IMR-90 (cell line): ENCODE measurements around the gene IRF2BP2. TPM values are rescaled to one million over a fixed set of nuclear protein-coding genes. Genes with fewer than 3 reads are reported as not detected.
A peak's percentile ranks its signal among the peaks of the same experiment; 100 is the strongest.

Source experiments
- ATAC-seq: fragments of 200-7000 bp; cut with Tn5 transposase; 2 replicates; pipeline ENCODE4 v1.9.1; 2020; ENCODE audit warnings: low read depth, mild to moderate bottlenecking, moderate library complexity
- BruUV-seq: library from RNA; stranded (reverse); fragments of 400-500 nt; replicated peaks from 2 replicates; lab custom pipeline; 2021; lab: Mats Ljungman, UMichigan
- CTCF ChIA-PET: fragments of 300-600 bp; formaldehyde crosslinking; extraction: SDS; loops from one replicate; lab custom pipeline; 2021; ENCODE audit warnings: antibody characterized with exemption; lab: Yijun Ruan, JAX
- POLR2A ChIA-PET: fragments of 300-600 bp; sonication (Branson Sonifier 250); formaldehyde crosslinking; loops from one replicate; lab custom pipeline; 2022; ENCODE audit warnings: antibody characterized with exemption; ENCODE audit not compliant: unreplicated experiment; lab: Charles Lee
- DNase-seq: peaks from one replicate; pipeline ENCODE4 v3.0.0; 2013
- H2AFZ ChIP-seq: replicated peaks from 2 replicates; pipeline ENCODE3; 2013; ENCODE audit warnings: low read length, mild to moderate bottlenecking; ENCODE audit not compliant: poor library complexity
- H2AK5ac ChIP-seq: 2 replicates; pipeline ENCODE4 v1.6.1; 2013; ENCODE audit warnings: low read depth, low read length, inconsistent platforms
- H2AK9ac ChIP-seq: replicated peaks from 2 replicates; pipeline ENCODE3; 2013; ENCODE audit warnings: mild to moderate bottlenecking, low read depth, low read length, moderate library complexity; ENCODE audit not compliant: poor library complexity
- H2BK120ac ChIP-seq: 2 replicates; pipeline ENCODE4 v1.6.1; 2013; ENCODE audit warnings: low read depth, low read length, inconsistent platforms
- H2BK15ac ChIP-seq: 3 replicates; pipeline ENCODE4 v1.6.1; 2013; ENCODE audit warnings: low read depth, low read length, inconsistent platforms
- H2BK20ac ChIP-seq: 2 replicates; pipeline ENCODE4 v1.6.1; 2013; ENCODE audit warnings: low read depth, mild to moderate bottlenecking, inconsistent platforms, low read length, moderate library complexity
- H2BK5ac ChIP-seq: 2 replicates; pipeline ENCODE4 v1.6.1; 2013; ENCODE audit warnings: mild to moderate bottlenecking, low read depth, low read length, inconsistent platforms; ENCODE audit not compliant: poor library complexity, severe bottlenecking
- H3K14ac ChIP-seq: replicated peaks from 2 replicates; pipeline ENCODE4 v1.6.1; 2013; ENCODE audit warnings: low read depth, low read length, inconsistent platforms
- H3K18ac ChIP-seq: 2 replicates; pipeline ENCODE4 v1.6.1; 2013; ENCODE audit warnings: low read depth, low read length, control low read depth
- H3K23ac ChIP-seq: 2 replicates; pipeline ENCODE4 v1.6.1; 2013; ENCODE audit warnings: low read depth, low read length, inconsistent platforms
- H3K27ac ChIP-seq: 2 replicates; pipeline ENCODE4 v1.5.1; 2013; ENCODE audit warnings: mild to moderate bottlenecking, control low read depth, low read length; ENCODE audit not compliant: insufficient read depth
- H3K27me3 ChIP-seq: 2 replicates; pipeline ENCODE4 v1.6.1; 2013; ENCODE audit warnings: low read length; ENCODE audit not compliant: control insufficient read depth, insufficient read depth
- H3K36me3 ChIP-seq: 2 replicates; pipeline ENCODE4 v1.6.1; 2013; ENCODE audit warnings: low read length, mixed read lengths; ENCODE audit not compliant: control insufficient read depth, insufficient read depth
- H3K4ac ChIP-seq: 2 replicates; pipeline ENCODE4 v1.6.1; 2013; ENCODE audit warnings: low read depth, low read length, inconsistent platforms
- H3K4me1 ChIP-seq: 2 replicates; pipeline ENCODE4 v1.6.1; 2013; ENCODE audit warnings: low read length, mixed read lengths; ENCODE audit not compliant: control insufficient read depth, insufficient read depth
- H3K4me2 ChIP-seq: 2 replicates; pipeline ENCODE4 v1.6.1; 2013; ENCODE audit warnings: low read depth, mild to moderate bottlenecking, control low read depth, low read length, moderate library complexity
- H3K4me3 ChIP-seq: 2 replicates; pipeline ENCODE4 v1.5.1; 2013; ENCODE audit warnings: low read depth, mild to moderate bottlenecking, control low read depth, low read length, moderate library complexity; ENCODE audit not compliant: insufficient read depth
- H3K56ac ChIP-seq: 2 replicates; pipeline ENCODE4 v1.6.1; 2013; ENCODE audit warnings: low read length, inconsistent platforms; ENCODE audit not compliant: insufficient read depth; ENCODE audit errors: extremely low read depth
- H3K79me1 ChIP-seq, 2 experiments: 2 replicates each; pipeline ENCODE4 v1.6.1; 2013; ENCODE audit warnings: low read length in 2 of 2, inconsistent platforms in 1 of 2, low read depth in 1 of 2
- H3K9ac ChIP-seq: 2 replicates; pipeline ENCODE4 v1.6.1; 2013; ENCODE audit warnings: low read depth, low read length, control low read depth
- H3K9me1 ChIP-seq: 2 replicates; pipeline ENCODE4 v1.6.1; 2013; ENCODE audit warnings: low read length, inconsistent platforms; ENCODE audit not compliant: insufficient read depth
- H3K9me3 ChIP-seq: 2 replicates; pipeline ENCODE4 v1.6.1; 2013; ENCODE audit warnings: low read length; ENCODE audit not compliant: control insufficient read depth, insufficient read depth
- H4K20me1 ChIP-seq: 2 replicates; pipeline ENCODE4 v1.6.1; 2013; ENCODE audit warnings: low read length, inconsistent platforms; ENCODE audit not compliant: insufficient read depth
- H4K5ac ChIP-seq: 2 replicates; pipeline ENCODE4 v1.6.1; 2013; ENCODE audit warnings: mild to moderate bottlenecking, low read depth, low read length, control low read depth
- H4K8ac ChIP-seq, 2 experiments: 2 replicates each; pipeline ENCODE4 v1.6.1; 2013; ENCODE audit warnings: low read depth in 2 of 2, low read length in 2 of 2, control low read depth in 1 of 2, inconsistent platforms in 1 of 2
- H4K91ac ChIP-seq: 2 replicates; pipeline ENCODE4 v1.6.1; 2013; ENCODE audit warnings: low read depth, low read length, inconsistent platforms; ENCODE audit not compliant: insufficient read depth
- CEBPB ChIP-seq: IDR thresholded peaks from 2 replicates; pipeline ENCODE4 v1.6.1; 2012; ENCODE audit warnings: low read depth, low read length, improper control_type of control experiment
- CHD1 ChIP-seq: IDR thresholded peaks from 2 replicates; pipeline ENCODE4 v1.6.1; 2012; ENCODE audit warnings: low read depth, low read length, improper control_type of control experiment
- MAZ ChIP-seq: IDR thresholded peaks from 2 replicates; pipeline ENCODE4 v1.6.1; 2012; ENCODE audit warnings: low read depth, mild to moderate bottlenecking, low read length, improper control_type of control experiment, moderate library complexity, borderline replicate concordance
- MXI1 ChIP-seq: IDR thresholded peaks from 2 replicates; pipeline ENCODE4 v1.6.1; 2012; ENCODE audit warnings: low read depth, mild to moderate bottlenecking, low read length, moderate library complexity, borderline replicate concordance
- NFE2L2 ChIP-seq: fragments of 150-350 bp; IDR thresholded peaks from 2 replicates; pipeline ENCODE4 v1.6.1; 2016; ENCODE audit warnings: low read depth, mild to moderate bottlenecking, low read length
- POLR2A ChIP-seq: IDR thresholded peaks from 2 replicates; pipeline ENCODE4 v1.6.1; 2012; ENCODE audit warnings: mild to moderate bottlenecking, low read depth, low read length
- RAD21 ChIP-seq: IDR thresholded peaks from 2 replicates; pipeline ENCODE4 v1.6.1; 2012; ENCODE audit warnings: low read length, improper control_type of control experiment
- RFX5 ChIP-seq: IDR thresholded peaks from 2 replicates; pipeline ENCODE4 v1.8.0; 2012; ENCODE audit warnings: low read depth, mild to moderate bottlenecking, low read length, moderate library complexity
- WGBS, 2 experiments: methylation state at CpG; one replicate each; pipeline versions ENCODE4 v1.1.5 to v1.1.7; 2013; ENCODE audit warnings: missing lambda C conversion rate in 2 of 2; ENCODE audit not compliant: insufficient read length in 1 of 2; ENCODE audit errors: extremely low coverage in 2 of 2; 5-methylcytosine and 5-hydroxymethylcytosine counted together
- dilution Hi-C: fragments of 300-500 bp; cut with HindIII; formaldehyde crosslinking; loops from one replicate; pipeline ENCODE4 v1.14.3; 2018; ENCODE audit warnings: low sequenced_read_pairs; ENCODE audit not compliant: unreplicated experiment
- in situ Hi-C: fragments of 300-500 bp; cut with MboI; formaldehyde crosslinking; loops from 3 replicates; pipeline ENCODE4 v1.14.3; 2019; ENCODE audit warnings: low sequenced_read_pairs, inconsistent platforms, mixed read lengths
- intact Hi-C: fragments of 100-400 bp; cut with micrococcal nuclease; formaldehyde crosslinking; loops from 2 replicates; pipeline ENCODE4 v1.10.0; 2022
- polyA plus RNA-seq, 3 experiments: library from polyadenylated mRNA; depleted of rRNA; stranded (reverse); fragments of >200 nt; gene quantifications; 2 replicates each; pipeline ENCODE4 v1.2.3, GENCODE V29; 2012; ENCODE audit warnings: low replicate concordance in 1 of 3
- total RNA-seq: library from RNA; depleted of rRNA; stranded (reverse); fragments of >200 nt; gene quantifications from 2 replicates; pipeline ENCODE4 v1.2.3, GENCODE V29; 2012
- TF ChIP-seq, protein P1 (sequence below): fragments of 150-350 bp; IDR thresholded peaks from 2 replicates; pipeline ENCODE4 v1.6.1; 2016; ENCODE audit warnings: low read depth, mild to moderate bottlenecking, low read length, moderate library complexity, borderline replicate concordance
- TF ChIP-seq, protein P2 (sequence below): conservative IDR thresholded peaks from 2 replicates; pipeline ENCODE4 v1.5.1; 2012; ENCODE audit warnings: mild to moderate bottlenecking, low read depth, low read length, improper control_type of control experiment

IRF2BP2 gene
- total and polyA plus RNA-seq, 2 of the 4 experiments (the other 2 are of a cell fraction) = 47.0 to 66.6 TPM

DNA sequence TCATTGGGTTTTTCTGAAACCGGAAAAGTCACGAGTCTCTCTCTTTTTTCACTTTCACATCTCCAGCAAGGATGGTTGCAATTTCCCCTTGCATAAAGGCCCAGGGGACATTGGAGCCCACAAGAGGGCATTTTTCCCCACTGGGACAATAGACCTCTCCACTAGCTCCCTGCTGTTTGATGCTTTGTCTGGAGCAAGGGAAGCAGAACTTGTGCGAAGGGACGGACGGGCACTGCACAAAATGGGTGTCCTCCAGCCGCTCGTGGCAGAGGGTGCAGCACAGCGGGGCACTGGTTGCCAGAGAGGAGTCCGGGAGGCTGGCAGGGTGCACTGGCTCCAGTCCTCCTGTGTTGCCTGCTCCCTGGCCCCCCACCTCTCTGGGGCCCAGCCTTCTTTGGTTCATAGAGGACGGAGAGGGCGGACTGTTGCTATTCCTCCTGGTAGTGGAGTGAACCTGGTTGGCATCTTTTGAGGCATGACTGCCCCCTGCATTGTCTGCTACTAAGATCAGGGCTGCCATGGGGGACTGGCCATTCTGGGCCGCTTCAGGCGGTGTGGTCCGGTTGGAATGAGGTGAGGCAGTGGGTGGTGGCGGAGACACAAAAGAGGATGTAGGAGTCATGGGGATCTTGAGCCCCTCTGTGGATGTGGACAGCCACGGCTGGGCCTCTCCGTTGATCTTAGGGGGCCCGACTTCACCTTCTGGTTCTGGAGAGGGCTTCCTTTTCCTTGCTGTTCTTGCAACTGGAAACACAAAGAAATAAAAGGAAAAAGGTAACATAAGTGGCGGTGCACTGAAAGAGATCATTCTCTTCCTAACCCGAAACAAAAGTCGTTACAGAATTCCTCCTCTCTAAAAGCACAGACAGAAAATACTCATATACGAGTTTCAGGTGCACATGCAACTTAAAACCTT lies 2.6 kb downstream of the IRF2BP2 start:
- DNase-seq = no peak
- Histone ChIP-seq H3K4me1 (peaks cover 10% of the 10 kb centered on the region), H4K8ac (peak overlapping the region in 1 of 2 experiments; percentile 56; a peak in 3 of 4 replicates), H2BK5ac (peak overlapping the region; percentile 96), H4K91ac (peak overlapping the region; percentile 45), H3K4me3 (peak overlapping the region; percentile 76), H2AK9ac (peak overlapping the region; percentile 90), H2AK5ac (peak overlapping the region; percentile 66), H3K56ac (peak overlapping the region; percentile 63; the same call in 1 of the 2 replicates), H3K9me1 (no peaks in the 10 kb centered on the region), H3K4me2 (peak overlapping the region; percentile 90), H3K18ac (peak overlapping the region; percentile 97), H3K9ac (peak overlapping the region; percentile 91), H3K14ac (peak overlapping the region; percentile 76), H2BK15ac (peak overlapping the region; percentile 13; the same call in 1 of the 3 replicates), H3K23ac (peak overlapping the region; percentile 91), H3K9me3 (no peaks in the 10 kb centered on the region), H2BK20ac (0 out of 2 replicates have a peak overlapping the region, but pooled peaks have one; percentile 3), H3K36me3 (peaks cover 28% of the 10 kb centered on the region), H3K79me1 (peaks cover 0 to 11% of the 10 kb centered on the region in 2 experiments; a peak in 2 of 4 replicates), H4K5ac (peak overlapping the region; percentile 84), H2BK120ac (peak overlapping the region; percentile 68), H2AFZ (peak overlapping the region; percentile 12), H3K27ac (peak overlapping the region; percentile 95), H3K4ac (peak overlapping the region; percentile 86), H3K27me3 (no peaks in the 10 kb centered on the region), H4K20me1 (peaks cover 36% of the 10 kb centered on the region)
- in situ Hi-C loops = loop anchor here (5.0 to 25.0 kb wide), 2 partner anchors 110 to 255 kb away; no protein-coding TSS in a partner anchor
- ChIA-PET POLR2A (interaction anchor here (0.6 kb wide), 1 partner anchor 476 kb away, joined by 3 read pairs; no protein-coding TSS in a partner anchor), CTCF (no interaction called here)
- BruUV-seq = no TSS peak
- intact Hi-C loops = loop anchor here (1.0 kb wide), 1 partner anchor 476 kb away; no protein-coding TSS in a partner anchor
- peak; percentile 13; the same call in 1 of the 2 replicates for TF ChIP-seq CHD1
- no peak; the same call in 1 of the 2 replicates for TF ChIP-seq MXI1
- peak; percentile 9; the same call in 1 of the 2 replicates for TF ChIP-seq POLR2A
- TF ChIP-seq, protein P1, sequence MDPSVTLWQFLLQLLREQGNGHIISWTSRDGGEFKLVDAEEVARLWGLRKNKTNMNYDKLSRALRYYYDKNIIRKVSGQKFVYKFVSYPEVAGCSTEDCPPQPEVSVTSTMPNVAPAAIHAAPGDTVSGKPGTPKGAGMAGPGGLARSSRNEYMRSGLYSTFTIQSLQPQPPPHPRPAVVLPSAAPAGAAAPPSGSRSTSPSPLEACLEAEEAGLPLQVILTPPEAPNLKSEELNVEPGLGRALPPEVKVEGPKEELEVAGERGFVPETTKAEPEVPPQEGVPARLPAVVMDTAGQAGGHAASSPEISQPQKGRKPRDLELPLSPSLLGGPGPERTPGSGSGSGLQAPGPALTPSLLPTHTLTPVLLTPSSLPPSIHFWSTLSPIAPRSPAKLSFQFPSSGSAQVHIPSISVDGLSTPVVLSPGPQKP = no peak
- no peak for TF ChIP-seq NFE2L2
- peak; percentile 29; the same call in 1 of the 2 replicates for TF ChIP-seq RAD21
- TF ChIP-seq, protein P2, sequence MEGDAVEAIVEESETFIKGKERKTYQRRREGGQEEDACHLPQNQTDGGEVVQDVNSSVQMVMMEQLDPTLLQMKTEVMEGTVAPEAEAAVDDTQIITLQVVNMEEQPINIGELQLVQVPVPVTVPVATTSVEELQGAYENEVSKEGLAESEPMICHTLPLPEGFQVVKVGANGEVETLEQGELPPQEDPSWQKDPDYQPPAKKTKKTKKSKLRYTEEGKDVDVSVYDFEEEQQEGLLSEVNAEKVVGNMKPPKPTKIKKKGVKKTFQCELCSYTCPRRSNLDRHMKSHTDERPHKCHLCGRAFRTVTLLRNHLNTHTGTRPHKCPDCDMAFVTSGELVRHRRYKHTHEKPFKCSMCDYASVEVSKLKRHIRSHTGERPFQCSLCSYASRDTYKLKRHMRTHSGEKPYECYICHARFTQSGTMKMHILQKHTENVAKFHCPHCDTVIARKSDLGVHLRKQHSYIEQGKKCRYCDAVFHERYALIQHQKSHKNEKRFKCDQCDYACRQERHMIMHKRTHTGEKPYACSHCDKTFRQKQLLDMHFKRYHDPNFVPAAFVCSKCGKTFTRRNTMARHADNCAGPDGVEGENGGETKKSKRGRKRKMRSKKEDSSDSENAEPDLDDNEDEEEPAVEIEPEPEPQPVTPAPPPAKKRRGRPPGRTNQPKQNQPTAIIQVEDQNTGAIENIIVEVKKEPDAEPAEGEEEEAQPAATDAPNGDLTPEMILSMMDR = 0 out of 2 replicates have a peak, but pooled peaks have one; percentile 18
- TF ChIP-seq RFX5 = no peak
- TF ChIP-seq MAZ = no peak
- no peak for TF ChIP-seq CEBPB
- dilution Hi-C loops = no loop called here
- ATAC-seq = no peak
- WGBS, 2 experiments = 0% methylated on average over 6 of the region's 22 CpGs; no CpG with 5 or more reads in 1 of the 2 experiments
